HepG2 (cell line): Measurements from ENCODE around the gene SLC29A1. TPM values are rescaled to one million over a fixed set of nuclear protein-coding genes. Genes with fewer than 3 reads are reported as not detected.

Experiments used
- ADNP ChIP-seq: sonication (generic); formaldehyde crosslinking; IDR thresholded peaks from 2 replicates; pipeline ENCODE4 v1.4.0; 2020; ENCODE audit warnings: missing genetic modification reagents
- ASH2L ChIP-seq: fragments of 300-600, 200-600 bp; sonication (generic); IDR thresholded peaks from 2 replicates; pipeline ENCODE4 v1.7.0; 2017; ENCODE audit warnings: low read depth, mild to moderate bottlenecking, moderate library complexity, mixed read lengths, low read length; ENCODE audit not compliant: insufficient read length
- CCDC6 ChIP-seq: sonication (generic); formaldehyde crosslinking; IDR thresholded peaks from 2 replicates; pipeline ENCODE4 v1.8.1; 2022; ENCODE audit warnings: mild to moderate bottlenecking, missing genetic modification reagents, moderate library complexity
- FOXJ3 ChIP-seq: sonication (generic); formaldehyde crosslinking; IDR thresholded peaks from 2 replicates; pipeline ENCODE4 v1.4.0; 2020; ENCODE audit warnings: missing genetic modification reagents, mild to moderate bottlenecking, borderline replicate concordance
- HDAC1 ChIP-seq: sonication (generic); formaldehyde crosslinking; IDR thresholded peaks from 2 replicates; pipeline ENCODE4 v1.5.1; 2020; ENCODE audit warnings: mild to moderate bottlenecking, missing genetic modification reagents
- KMT2A ChIP-seq: sonication (generic); formaldehyde crosslinking; IDR thresholded peaks from 2 replicates; pipeline ENCODE4 v1.4.0; 2020; ENCODE audit warnings: missing genetic modification reagents
- MAZ ChIP-seq, 2 experiments: sonication (generic) in 1 of 2; formaldehyde crosslinking in 1 of 2; IDR thresholded peaks; 2 replicates each; pipeline versions ENCODE4 v1.5.0 to v1.6.1; 2012 to 2020; ENCODE audit warnings: low read depth in 2 of 2, mild to moderate bottlenecking in 2 of 2, borderline replicate concordance in 1 of 2, improper control_type of control experiment in 1 of 2, low read length in 1 of 2, missing genetic modification reagents in 1 of 2, moderate library complexity in 1 of 2
- NAIF1 ChIP-seq: sonication (generic); formaldehyde crosslinking; IDR thresholded peaks from 2 replicates; pipeline ENCODE4 v1.5.0; 2020; ENCODE audit warnings: mild to moderate bottlenecking, missing genetic modification reagents, borderline replicate concordance
- NFATC3 ChIP-seq: sonication (generic); formaldehyde crosslinking; IDR thresholded peaks from 2 replicates; pipeline ENCODE4 v1.5.1; 2020; ENCODE audit warnings: mild to moderate bottlenecking, missing genetic modification reagents
- NFIB ChIP-seq: sonication (generic); formaldehyde crosslinking; IDR thresholded peaks from 2 replicates; pipeline ENCODE4 v1.9.0; 2021; ENCODE audit warnings: missing genetic modification reagents, mild to moderate bottlenecking, borderline replicate concordance
- PRDM10 ChIP-seq: sonication (generic); formaldehyde crosslinking; IDR thresholded peaks from 2 replicates; pipeline ENCODE4 v1.4.0; 2020; ENCODE audit warnings: low read depth, missing genetic modification reagents
- SOX6 ChIP-seq, 2 experiments: fragments of 450-650 bp in 1 of 2; sonication (generic) in 1 of 2; formaldehyde crosslinking in 1 of 2; IDR thresholded peaks; 2 replicates each; pipeline versions ENCODE4 v1.4.0 to v1.6.1; 2017 to 2020; ENCODE audit warnings: antibody characterized with exemption in 1 of 2, mild to moderate bottlenecking in 1 of 2, missing genetic modification reagents in 1 of 2
- SRF ChIP-seq: IDR thresholded peaks from 2 replicates; pipeline ENCODE4 v1.6.1; 2011; ENCODE audit warnings: mild to moderate bottlenecking, low read depth, low read length, moderate library complexity
- STAG1 ChIP-seq: sonication (generic); formaldehyde crosslinking; IDR thresholded peaks from 2 replicates; pipeline ENCODE4 v1.4.0; 2020; ENCODE audit warnings: missing genetic modification reagents
- TBX3 ChIP-seq: fragments of 450-650 bp; IDR thresholded peaks from 2 replicates; pipeline ENCODE4 v1.6.1; 2017; ENCODE audit warnings: antibody characterized with exemption, mild to moderate bottlenecking, inconsistent platforms, borderline replicate concordance
- U2AF2 ChIP-seq: fragments of 200-400 bp; formaldehyde crosslinking; IDR thresholded peaks from 2 replicates; pipeline ENCODE4 v1.6.1; 2017; ENCODE audit warnings: low read depth, mild to moderate bottlenecking, low read length
- ZFX ChIP-seq: sonication (generic); formaldehyde crosslinking; IDR thresholded peaks from 2 replicates; pipeline ENCODE4 v1.4.0; 2020; ENCODE audit warnings: mild to moderate bottlenecking, low read depth, missing genetic modification reagents, moderate library complexity
- ZGPAT ChIP-seq: IDR thresholded peaks from 2 replicates; pipeline ENCODE4 v1.6.1; 2016; ENCODE audit warnings: mild to moderate bottlenecking
- ZNF230 ChIP-seq: sonication (generic); formaldehyde crosslinking; IDR thresholded peaks from 2 replicates; pipeline ENCODE4 v1.4.0; 2020; ENCODE audit warnings: mild to moderate bottlenecking, missing genetic modification reagents
- ZNF263 ChIP-seq: sonication (generic); formaldehyde crosslinking; IDR thresholded peaks from 2 replicates; pipeline ENCODE4 v1.4.0; 2020; ENCODE audit warnings: missing genetic modification reagents
- ZNF629 ChIP-seq: sonication (generic); formaldehyde crosslinking; conservative IDR thresholded peaks from 2 replicates; pipeline ENCODE4 v1.5.0; 2020; ENCODE audit warnings: missing genetic modification reagents
- ZNF788 ChIP-seq: sonication (generic); formaldehyde crosslinking; IDR thresholded peaks from 2 replicates; pipeline ENCODE4 v1.5.0; 2020; ENCODE audit warnings: mild to moderate bottlenecking, missing genetic modification reagents, borderline replicate concordance
- polyA plus RNA-seq, 8 experiments: library from polyadenylated mRNA; depleted of rRNA in 3 of 8; stranded (reverse) in 7 of 8; unstranded in 1 of 8; fragments of >200 nt; fragmentation: Illumina TruSeq in 4 of 8; extraction: Trizol in 4 of 8; gene quantifications; 2 replicates each; pipeline versions ENCODE4 v1.2.1 to v1.2.3, GENCODE V29; 2011 to 2016; ENCODE audit warnings: low read depth in 4 of 8, missing spikeins in 1 of 8, mixed read lengths in 1 of 8; ENCODE audit not compliant: insufficient read depth in 1 of 8
- total RNA-seq, 5 experiments: library from RNA; depleted of rRNA; stranded (reverse); fragments of >200 nt; fragmentation: Illumina TruSeq; extraction: Trizol; gene quantifications; 2 replicates each; pipeline ENCODE4 v1.2.3, GENCODE V29; 2016; ENCODE audit warnings: low read depth in 1 of 5
- TF ChIP-seq, protein P1 (sequence below): IDR thresholded peaks from 2 replicates; pipeline ENCODE4 v1.6.1; 2016
- TF ChIP-seq, protein P2 (sequence below): sonication (generic); formaldehyde crosslinking; conservative IDR thresholded peaks from 2 replicates; pipeline ENCODE4 v1.8.0; 2022; ENCODE audit warnings: missing genetic modification reagents

Gene SLC29A1
- total and polyA plus RNA-seq, 2 of the 13 experiments (the other 11 are each of a cell fraction or from before 2014, with no cell fraction given): 43.2 to 106 TPM

- no peak for TF ChIP-seq ZGPAT (CRISPR knock-in tag)
- no peak for TF ChIP-seq SOX6 (IDR thresholded peaks at IDR 0.05)
- TF ChIP-seq SOX6 (CRISPR knock-in tag; IDR thresholded peaks at IDR 0.05): no peak; the same call in 1 of the 2 replicates
- no peak for TF ChIP-seq TBX3
- no peak for TF ChIP-seq NAIF1 (CRISPR knock-in tag)
- no peak for TF ChIP-seq ZFX (CRISPR knock-in tag)
- 0 out of 2 replicates have a peak, but pooled peaks have one; percentile 22 for TF ChIP-seq ZNF629 (CRISPR knock-in tag)
- TF ChIP-seq STAG1 (CRISPR knock-in tag): no peak
- TF ChIP-seq PRDM10 (CRISPR knock-in tag): 0 out of 2 replicates have a peak, but pooled peaks have one; percentile 58
- no peak; the same call in 1 of the 2 replicates for TF ChIP-seq CCDC6
- TF ChIP-seq KMT2A: peak; percentile 19; the same call in 1 of the 2 replicates
- 0 out of 2 replicates have a peak, but pooled peaks have one; percentile 64 for TF ChIP-seq FOXJ3
- TF ChIP-seq, protein P1, sequence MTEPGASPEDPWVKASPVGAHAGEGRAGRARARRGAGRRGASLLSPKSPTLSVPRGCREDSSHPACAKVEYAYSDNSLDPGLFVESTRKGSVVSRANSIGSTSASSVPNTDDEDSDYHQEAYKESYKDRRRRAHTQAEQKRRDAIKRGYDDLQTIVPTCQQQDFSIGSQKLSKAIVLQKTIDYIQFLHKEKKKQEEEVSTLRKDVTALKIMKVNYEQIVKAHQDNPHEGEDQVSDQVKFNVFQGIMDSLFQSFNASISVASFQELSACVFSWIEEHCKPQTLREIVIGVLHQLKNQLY: no peak
- TF ChIP-seq ZNF263 (CRISPR knock-in tag): peak; percentile 79
- TF ChIP-seq ZNF230 (CRISPR knock-in tag): no peak
- TF ChIP-seq NFATC3: no peak
- TF ChIP-seq ASH2L: no peak
- TF ChIP-seq NFIB: no peak
- TF ChIP-seq MAZ (IDR thresholded peaks at IDR 0.05; ENCODE audit: borderline replicate concordance, low read depth, low read length): no peak
- TF ChIP-seq MAZ (CRISPR knock-in tag; IDR thresholded peaks at IDR 0.05; ENCODE audit: low read depth): no peak
- no peak for TF ChIP-seq ZNF788
- TF ChIP-seq, protein P2, sequence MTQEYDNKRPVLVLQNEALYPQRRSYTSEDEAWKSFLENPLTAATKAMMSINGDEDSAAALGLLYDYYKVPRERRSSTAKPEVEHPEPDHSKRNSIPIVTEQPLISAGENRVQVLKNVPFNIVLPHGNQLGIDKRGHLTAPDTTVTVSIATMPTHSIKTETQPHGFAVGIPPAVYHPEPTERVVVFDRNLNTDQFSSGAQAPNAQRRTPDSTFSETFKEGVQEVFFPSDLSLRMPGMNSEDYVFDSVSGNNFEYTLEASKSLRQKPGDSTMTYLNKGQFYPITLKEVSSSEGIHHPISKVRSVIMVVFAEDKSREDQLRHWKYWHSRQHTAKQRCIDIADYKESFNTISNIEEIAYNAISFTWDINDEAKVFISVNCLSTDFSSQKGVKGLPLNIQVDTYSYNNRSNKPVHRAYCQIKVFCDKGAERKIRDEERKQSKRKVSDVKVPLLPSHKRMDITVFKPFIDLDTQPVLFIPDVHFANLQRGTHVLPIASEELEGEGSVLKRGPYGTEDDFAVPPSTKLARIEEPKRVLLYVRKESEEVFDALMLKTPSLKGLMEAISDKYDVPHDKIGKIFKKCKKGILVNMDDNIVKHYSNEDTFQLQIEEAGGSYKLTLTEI (CRISPR knock-in tag): no peak
- no peak for TF ChIP-seq ADNP (CRISPR knock-in tag)
- no peak for TF ChIP-seq U2AF2
- TF ChIP-seq SRF: no peak
- TF ChIP-seq HDAC1 (CRISPR knock-in tag): no peak
These were observed 33.3 kb downstream of the SLC29A1 start (continued) for GRCh38 chr6:44256775-44257024.
